Fibroblast of lung (primary cell): Measurements from ENCODE around the gene MED31.

Experiments used
- EZH2 ChIP-seq: IDR thresholded peaks from 2 replicates; pipeline ENCODE4 v1.5.1; 2012; ENCODE audit warnings: low read length, control low read depth, mild to moderate bottlenecking; ENCODE audit errors: missing control alignments
- TF ChIP-seq, protein P1 (sequence below), 2 donors: IDR thresholded peaks in 1 of 2; conservative IDR thresholded peaks in 1 of 2; 1 replicate in 1 of 2; 2 replicates in 1 of 2; pipeline ENCODE4 v1.5.1; 2011 to 2012; ENCODE audit warnings: low read length in 2 of 2, control low read depth in 1 of 2, inconsistent platforms in 1 of 2, low read depth in 1 of 2, mild to moderate bottlenecking in 1 of 2

DNA sequence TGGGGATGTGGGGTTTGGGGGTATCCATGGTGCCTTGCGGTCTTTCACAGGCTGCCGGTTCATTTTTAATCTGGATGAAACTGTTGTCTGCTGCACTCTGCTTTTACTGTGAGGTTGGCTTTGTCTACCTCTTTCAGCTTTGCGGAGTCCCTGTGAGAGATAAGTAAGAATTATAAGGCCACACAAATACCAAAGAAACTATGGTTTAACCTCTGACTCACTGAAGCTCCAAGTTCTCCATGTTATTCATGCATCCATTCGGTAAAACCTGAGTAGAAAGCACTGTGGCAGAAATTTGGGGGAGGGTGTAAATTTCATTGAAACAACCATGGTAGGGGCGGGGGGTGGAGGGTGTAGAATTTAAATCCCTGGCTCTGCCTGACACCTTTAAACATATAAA lies 41.4 kb downstream of the MED31 start:
- TF ChIP-seq, protein P1, sequence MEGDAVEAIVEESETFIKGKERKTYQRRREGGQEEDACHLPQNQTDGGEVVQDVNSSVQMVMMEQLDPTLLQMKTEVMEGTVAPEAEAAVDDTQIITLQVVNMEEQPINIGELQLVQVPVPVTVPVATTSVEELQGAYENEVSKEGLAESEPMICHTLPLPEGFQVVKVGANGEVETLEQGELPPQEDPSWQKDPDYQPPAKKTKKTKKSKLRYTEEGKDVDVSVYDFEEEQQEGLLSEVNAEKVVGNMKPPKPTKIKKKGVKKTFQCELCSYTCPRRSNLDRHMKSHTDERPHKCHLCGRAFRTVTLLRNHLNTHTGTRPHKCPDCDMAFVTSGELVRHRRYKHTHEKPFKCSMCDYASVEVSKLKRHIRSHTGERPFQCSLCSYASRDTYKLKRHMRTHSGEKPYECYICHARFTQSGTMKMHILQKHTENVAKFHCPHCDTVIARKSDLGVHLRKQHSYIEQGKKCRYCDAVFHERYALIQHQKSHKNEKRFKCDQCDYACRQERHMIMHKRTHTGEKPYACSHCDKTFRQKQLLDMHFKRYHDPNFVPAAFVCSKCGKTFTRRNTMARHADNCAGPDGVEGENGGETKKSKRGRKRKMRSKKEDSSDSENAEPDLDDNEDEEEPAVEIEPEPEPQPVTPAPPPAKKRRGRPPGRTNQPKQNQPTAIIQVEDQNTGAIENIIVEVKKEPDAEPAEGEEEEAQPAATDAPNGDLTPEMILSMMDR (conservative IDR thresholded peaks at IDR 0.05 in 1 of 2, IDR thresholded peaks at IDR 0.05 in 1 of 2; ENCODE audit: low read depth in 1 of 2, low read length in 2 of 2): no peak
- TF ChIP-seq EZH2: no peak
